Medulla oblongata (tissue), 1 donor: ENCODE results near the gene RAPGEF4.
A peak's percentile ranks its signal among the peaks of the same experiment; 100 is the strongest.

Experiments
- DNase-seq: peaks from one replicate; pipeline ENCODE4 v3.0.0-alpha.2; 2015; ENCODE audit errors: extremely low spot score

Gene RAPGEF4

GRCh38 chr2:172735582-172736423 is at the start of gene RAPGEF4:
TSS of gene RAPGEF4 (plus strand) at chr2:172735845. CDS start at chr2:172735984, 139 bp downstream.
- no peak for DNase-seq

GRCh38 chr2:172693037-172693436 is 42.6 kb upstream of the RAPGEF4 start:
- DNase-seq = no peak

GRCh38 chr2:172693529-172694455 is 41.9 kb upstream of the RAPGEF4 start:
- no peak for DNase-seq

- DNase-seq = no peak
Measured at GRCh38 chr2:172697296-172697695, 38.3 kb upstream of the RAPGEF4 start.

GRCh38 chr2:172698041-172698863 is 37.4 kb upstream of the RAPGEF4 start:
- no peak for DNase-seq

GRCh38 chr2:172701250-172701649 is 34.4 kb upstream of the RAPGEF4 start:
- DNase-seq = no peak

- no peak for DNase-seq
Measured at GRCh38 chr2:172702451-172702850, 33.2 kb upstream of the RAPGEF4 start.

GRCh38 chr2:172704072-172704936 is 31.3 kb upstream of the RAPGEF4 start:
- peak; percentile 30 for DNase-seq

GRCh38 chr2:172705352-172705751 is 30.3 kb upstream of the RAPGEF4 start:
- no peak for DNase-seq

GRCh38 chr2:172708247-172708646 is 27.4 kb upstream of the RAPGEF4 start:
- no peak for DNase-seq

GRCh38 chr2:172709566-172710291 is 25.9 kb upstream of the RAPGEF4 start:
- DNase-seq = no peak

GRCh38 chr2:172710584-172711047 is 25.0 kb upstream of the RAPGEF4 start:
- peak; percentile 47 for DNase-seq

GRCh38 chr2:172711110-172711509 is 24.5 kb upstream of the RAPGEF4 start:
- no peak for DNase-seq

- DNase-seq = no peak
Measured at GRCh38 chr2:172712251-172712650, 23.4 kb upstream of the RAPGEF4 start.

GRCh38 chr2:172713365-172713875 is 22.2 kb upstream of the RAPGEF4 start:
- no peak for DNase-seq

GRCh38 chr2:172722481-172722880 is 13.2 kb upstream of the RAPGEF4 start:
- DNase-seq = no peak

- DNase-seq = no peak
Measured at GRCh38 chr2:172723286-172723685, 12.4 kb upstream of the RAPGEF4 start.

GRCh38 chr2:172724724-172725123 is 10.9 kb upstream of the RAPGEF4 start:
- no peak for DNase-seq

GRCh38 chr2:172725284-172725683 is 10.4 kb upstream of the RAPGEF4 start:
- no peak for DNase-seq

GRCh38 chr2:172725746-172726145 is 9.9 kb upstream of the RAPGEF4 start:
- DNase-seq = no peak
